GM21515 (cell line): Measurements from ENCODE around the gene SEMA7A.

Experiments
- ATAC-seq: cut with Tn5 transposase; IDR thresholded peaks from one replicate; pipeline ENCODE4 v1.9.1; 2021; ENCODE audit not compliant: unreplicated experiment

The SEMA7A gene

GRCh38 chr15:74418575-74419338, 15.0 kb downstream of the SEMA7A start:
- no peak for ATAC-seq

GRCh38 chr15:74417670-74418069, 16.1 kb downstream of the SEMA7A start:
- ATAC-seq: no peak

DNA sequence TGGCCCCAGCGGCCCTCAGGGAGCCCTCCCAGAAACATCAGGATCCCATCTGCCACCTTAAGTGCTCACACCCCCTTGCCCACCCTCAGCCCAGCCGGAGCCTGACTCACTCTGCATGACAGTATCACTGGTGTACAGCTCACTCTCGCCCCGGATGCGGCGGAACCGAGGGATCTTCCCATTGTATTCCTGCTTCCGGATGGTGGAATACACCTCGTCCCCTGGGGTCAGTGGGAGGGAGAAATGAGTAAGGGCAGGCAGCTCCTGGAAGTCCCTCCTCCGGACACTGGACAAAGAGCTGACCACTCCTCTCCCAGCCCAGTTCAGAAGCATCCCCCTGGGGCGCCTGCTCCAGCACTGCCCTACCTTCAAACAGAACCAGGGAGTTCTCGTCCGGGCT, 16.5 kb downstream of the SEMA7A start:
- no peak for ATAC-seq

DNA sequence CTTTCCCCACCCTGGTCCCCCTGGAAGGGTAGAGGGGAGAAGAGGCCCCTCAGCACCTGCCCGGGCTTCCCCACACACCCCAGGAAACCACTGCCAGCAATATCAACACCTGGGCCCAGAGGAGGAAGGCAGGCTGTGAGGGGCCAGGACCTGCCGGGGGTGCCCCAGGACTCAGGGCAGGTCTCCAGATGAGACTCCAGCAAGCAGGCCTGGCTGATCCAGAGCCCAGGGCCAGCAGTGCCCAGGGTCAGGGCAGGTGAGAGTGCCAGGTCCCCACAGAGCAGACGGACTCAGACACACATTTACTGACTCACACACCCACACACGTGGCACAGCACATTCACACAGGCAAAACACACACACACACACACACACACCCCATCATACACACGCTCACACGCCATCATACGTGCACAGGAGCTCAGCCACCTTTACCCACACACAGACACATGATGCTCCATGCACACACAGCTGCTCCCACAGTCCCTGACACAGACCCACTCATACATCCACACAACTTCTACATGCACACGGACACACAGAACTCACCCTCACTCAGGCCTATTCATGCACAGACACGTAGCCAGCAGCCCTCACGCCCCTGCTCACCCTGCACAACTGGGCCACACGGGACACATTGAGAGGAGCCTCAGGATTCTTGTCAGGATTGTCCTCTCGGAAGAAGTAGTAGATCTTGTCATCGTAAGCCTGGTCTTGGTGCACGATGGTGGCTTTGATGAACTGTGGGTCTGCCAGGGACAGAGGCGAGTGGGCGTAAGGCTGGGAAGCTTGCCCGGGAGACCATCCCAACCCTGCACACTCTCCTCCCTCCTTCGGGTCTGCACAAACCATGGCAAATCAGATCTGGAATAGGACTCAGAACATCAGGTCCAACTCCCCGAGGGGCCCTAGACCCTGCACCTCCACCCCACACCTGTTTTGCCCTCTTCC, 17.5 kb downstream of the SEMA7A start:
- no peak for ATAC-seq

DNA sequence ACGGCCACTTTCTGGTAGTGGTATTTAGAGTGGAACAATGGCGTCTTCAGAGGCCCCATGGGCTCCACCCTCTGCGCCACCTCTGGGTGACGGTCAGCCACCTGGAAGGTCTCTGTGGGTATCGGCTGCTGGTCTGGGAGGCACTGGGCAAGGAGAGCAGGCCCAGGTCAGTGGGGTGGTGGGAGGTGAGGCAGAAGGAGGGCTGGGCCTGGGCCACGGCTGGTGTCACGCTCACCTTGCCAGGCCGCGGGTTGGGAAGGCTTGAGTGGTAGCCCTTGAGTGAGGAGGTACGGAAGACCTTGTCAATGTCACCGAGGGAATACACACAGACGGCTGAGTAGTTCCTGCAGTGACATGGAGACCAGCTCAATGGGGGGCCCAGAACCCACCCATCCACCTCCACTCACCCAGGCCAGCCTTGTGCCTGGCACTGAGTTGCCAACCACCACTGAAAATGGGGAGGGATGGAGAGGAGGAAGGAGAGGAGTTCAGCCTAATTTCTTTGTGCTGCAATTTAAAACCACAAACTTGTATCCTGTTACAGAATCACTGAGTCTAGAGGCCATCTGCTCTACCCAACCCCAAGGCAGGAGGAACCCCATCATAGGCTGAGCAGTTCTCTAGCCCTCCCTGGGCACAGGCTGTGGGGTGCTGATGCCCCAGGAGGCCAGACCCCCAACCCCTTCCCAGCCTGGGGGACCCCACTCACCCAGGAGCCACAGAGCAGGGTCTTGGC, 19.0 kb downstream of the SEMA7A start:
- ATAC-seq: no peak

- ATAC-seq: no peak
These were observed 19.6 kb downstream of the SEMA7A start for GRCh38 chr15:74414081-74414580.

DNA sequence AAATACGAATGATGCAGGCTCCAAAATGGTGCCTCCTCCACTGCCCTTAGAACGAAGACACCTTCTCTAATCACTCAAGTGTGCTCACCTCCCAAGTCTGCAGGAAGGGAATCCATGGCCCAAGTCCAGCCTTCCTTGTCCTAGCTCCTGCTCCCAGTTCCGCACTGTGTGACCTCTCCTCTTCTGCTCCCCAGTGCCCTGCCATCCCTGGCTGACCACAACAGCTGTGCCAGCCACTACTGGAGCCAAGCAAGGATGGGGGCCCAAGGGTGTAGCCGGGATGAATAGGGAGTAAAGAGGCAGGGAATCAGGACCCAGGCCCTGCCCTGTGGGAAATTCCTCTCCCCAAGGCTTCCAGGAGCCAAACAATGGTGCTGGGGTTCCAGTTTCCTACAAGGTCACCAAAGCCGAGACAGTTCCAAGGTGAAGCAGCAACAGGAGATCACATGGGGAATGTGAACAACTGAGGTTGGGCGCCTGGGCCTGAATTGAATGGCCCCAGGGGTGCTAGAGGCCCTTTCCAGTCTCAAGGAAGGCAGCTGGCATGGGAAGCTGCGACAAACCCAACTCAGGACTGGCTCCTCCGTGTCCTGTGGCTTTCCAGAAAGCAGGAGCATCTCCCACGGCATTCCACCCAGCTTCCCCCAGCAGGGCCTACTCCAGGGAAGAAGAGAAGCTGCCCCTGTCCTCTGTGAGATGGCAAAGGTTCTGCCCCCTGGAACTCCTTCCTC, 20.2 kb downstream of the SEMA7A start:
- ATAC-seq: no peak

- ATAC-seq: no peak
These were observed 21.6 kb downstream of the SEMA7A start for GRCh38 chr15:74412159-74412558.

GRCh38 chr15:74411686-74412085, 22.1 kb downstream of the SEMA7A start:
- no peak for ATAC-seq

- ATAC-seq: no peak
These were observed 23.3 kb downstream of the SEMA7A start for GRCh38 chr15:74410502-74410901.

- ATAC-seq: no peak
These were observed 24.5 kb downstream of the SEMA7A start for GRCh38 chr15:74409225-74409624.

DNA sequence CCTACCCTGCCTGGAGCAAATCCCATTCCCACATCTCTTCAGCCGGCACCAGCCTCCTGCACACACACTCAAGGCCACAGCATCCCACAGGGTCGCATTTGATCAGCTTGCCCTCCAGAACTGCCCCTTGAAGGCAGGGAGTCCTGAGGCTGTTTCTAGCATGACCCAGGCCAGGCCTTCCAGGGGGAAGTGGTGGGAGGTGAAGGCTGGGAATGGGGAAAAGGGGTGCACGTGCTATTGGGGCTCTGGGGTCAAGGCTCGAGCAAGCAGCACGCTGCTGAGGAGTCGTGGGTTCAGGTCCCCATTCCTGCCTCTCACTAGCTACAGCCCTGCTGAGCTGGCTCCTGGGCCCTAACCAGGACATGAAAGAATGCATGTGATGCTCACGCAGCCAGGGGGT, 24.9 kb downstream of the SEMA7A start:
- ATAC-seq: no peak

- ATAC-seq: no peak
These were observed 25.4 kb downstream of the SEMA7A start for GRCh38 chr15:74408385-74408784.

DNA sequence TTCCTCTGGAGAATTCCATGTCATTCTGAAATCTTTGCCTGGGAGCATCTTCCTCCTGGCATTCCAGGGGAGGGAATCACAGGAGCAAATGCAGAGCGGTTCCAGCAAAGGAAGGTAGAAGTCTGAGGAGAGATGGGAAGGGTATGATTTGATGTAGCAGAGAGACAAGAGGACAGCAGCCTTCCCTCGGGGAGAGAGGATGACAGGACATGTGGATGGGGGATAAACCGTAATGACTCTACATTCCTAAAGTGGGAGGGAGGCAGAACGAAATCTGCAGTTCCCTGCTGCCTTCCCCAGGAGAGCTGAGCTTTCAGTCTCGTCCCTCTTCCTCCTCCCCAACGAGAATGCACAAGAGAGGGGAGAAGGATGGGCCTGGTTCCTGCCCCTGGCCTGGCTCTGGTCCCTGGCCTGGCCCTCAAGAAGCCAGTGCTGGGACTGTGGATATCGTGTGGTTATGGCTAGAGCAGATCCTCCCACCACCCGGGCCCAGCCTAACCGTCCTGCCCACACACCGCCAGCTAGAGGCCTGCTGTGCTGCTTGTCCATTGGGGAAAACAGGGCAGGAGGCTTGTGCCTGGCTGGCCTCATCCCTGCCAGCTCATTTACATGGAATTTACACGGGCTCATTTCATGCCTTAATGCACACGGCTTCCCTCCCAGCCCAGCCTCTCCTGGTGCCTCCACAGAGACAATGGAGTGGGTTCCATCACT, 26.6 kb downstream of the SEMA7A start:
- no peak for ATAC-seq

DNA sequence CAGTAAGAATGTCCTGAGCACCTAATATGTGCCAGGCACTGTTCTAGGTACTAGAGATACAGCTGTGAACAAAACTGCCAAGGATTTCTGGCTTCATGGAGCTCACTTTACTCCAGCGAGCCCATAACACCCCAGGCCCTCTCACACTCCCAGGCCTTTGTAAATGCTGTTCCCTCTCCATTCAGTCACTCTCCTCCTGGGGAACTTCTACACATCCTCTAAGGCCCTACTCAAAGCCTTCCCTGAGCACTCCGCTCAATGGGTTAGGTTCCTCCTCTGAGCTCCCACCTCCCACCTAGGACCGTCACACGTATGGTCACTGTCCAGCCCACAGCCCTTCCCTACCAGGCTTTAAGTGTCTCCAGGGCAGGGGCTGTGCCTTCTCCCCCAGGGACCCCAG, 27.2 kb downstream of the SEMA7A start:
- ATAC-seq: no peak

GRCh38 chr15:74405823-74406222, 27.9 kb downstream of the SEMA7A start:
- ATAC-seq: no peak

DNA sequence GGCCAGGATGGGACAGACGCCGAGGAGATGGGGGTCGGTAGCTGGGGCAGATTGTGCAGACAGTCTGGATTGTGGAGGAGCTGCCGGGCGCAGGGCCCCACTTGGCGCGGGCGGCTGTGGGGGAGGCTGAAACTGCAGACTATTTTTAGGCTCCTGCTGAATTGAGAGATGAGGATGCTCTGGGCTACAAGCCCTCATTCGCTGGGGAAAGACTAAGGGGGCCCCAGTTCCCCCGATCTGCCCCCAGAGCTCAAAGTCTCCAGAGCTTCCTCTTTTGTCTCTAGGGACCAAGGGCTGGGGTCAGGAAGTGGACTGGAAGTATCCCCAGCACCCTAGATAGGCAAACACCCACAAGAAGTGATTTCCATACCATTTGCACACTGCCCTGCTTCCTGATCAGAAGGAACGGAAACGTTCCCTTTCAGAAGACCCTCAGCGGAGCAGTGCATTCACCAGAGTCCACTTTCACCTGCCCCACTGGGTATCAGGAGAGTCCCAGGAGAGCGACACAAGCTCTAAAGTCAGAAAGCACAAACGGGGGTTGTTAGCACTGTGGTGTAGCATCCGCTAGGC, 29.7 kb downstream of the SEMA7A start:
- no peak for ATAC-seq

- no peak for ATAC-seq
These were observed 30.2 kb downstream of the SEMA7A start for GRCh38 chr15:74403588-74403919.

- peak; percentile 35 for ATAC-seq
These were observed 30.7 kb downstream of the SEMA7A start for GRCh38 chr15:74402873-74403587.
